IMR-90 (cell line): ENCODE measurements around the gene B4GALT5. TPM values are rescaled to one million over a fixed set of nuclear protein-coding genes. Genes with fewer than 3 reads are reported as not detected.
"Not testable (repeated sequence)": the region's sequence is repeated elsewhere in the genome, so short reads cannot be mapped to it uniquely, and the experiment has no call there.

Source experiments
- ATAC-seq: fragments of 200-7000 bp; cut with Tn5 transposase; 2 replicates; pipeline ENCODE4 v1.9.1; 2020; ENCODE audit warnings: low read depth, mild to moderate bottlenecking, moderate library complexity
- BruUV-seq: library from RNA; stranded (reverse); fragments of 400-500 nt; replicated peaks from 2 replicates; lab custom pipeline; 2021; lab: Mats Ljungman, UMichigan
- CTCF ChIA-PET: fragments of 300-600 bp; formaldehyde crosslinking; extraction: SDS; loops from one replicate; lab custom pipeline; 2021; ENCODE audit warnings: antibody characterized with exemption; lab: Yijun Ruan, JAX
- POLR2A ChIA-PET: fragments of 300-600 bp; sonication (Branson Sonifier 250); formaldehyde crosslinking; loops from one replicate; lab custom pipeline; 2022; ENCODE audit warnings: antibody characterized with exemption; ENCODE audit not compliant: unreplicated experiment; lab: Charles Lee
- DNase-seq: peaks from one replicate; pipeline ENCODE4 v3.0.0; 2013
- H2AFZ ChIP-seq: replicated peaks from 2 replicates; pipeline ENCODE3; 2013; ENCODE audit warnings: low read length, mild to moderate bottlenecking; ENCODE audit not compliant: poor library complexity
- H2AK5ac ChIP-seq: 2 replicates; pipeline ENCODE4 v1.6.1; 2013; ENCODE audit warnings: low read depth, low read length, inconsistent platforms
- H2AK9ac ChIP-seq: replicated peaks from 2 replicates; pipeline ENCODE3; 2013; ENCODE audit warnings: mild to moderate bottlenecking, low read depth, low read length, moderate library complexity; ENCODE audit not compliant: poor library complexity
- H2BK120ac ChIP-seq: 2 replicates; pipeline ENCODE4 v1.6.1; 2013; ENCODE audit warnings: low read depth, low read length, inconsistent platforms
- H2BK15ac ChIP-seq: 3 replicates; pipeline ENCODE4 v1.6.1; 2013; ENCODE audit warnings: low read depth, low read length, inconsistent platforms
- H2BK20ac ChIP-seq: 2 replicates; pipeline ENCODE4 v1.6.1; 2013; ENCODE audit warnings: low read depth, mild to moderate bottlenecking, inconsistent platforms, low read length, moderate library complexity
- H2BK5ac ChIP-seq: 2 replicates; pipeline ENCODE4 v1.6.1; 2013; ENCODE audit warnings: mild to moderate bottlenecking, low read depth, low read length, inconsistent platforms; ENCODE audit not compliant: poor library complexity, severe bottlenecking
- H3K14ac ChIP-seq: replicated peaks from 2 replicates; pipeline ENCODE4 v1.6.1; 2013; ENCODE audit warnings: low read depth, low read length, inconsistent platforms
- H3K18ac ChIP-seq: 2 replicates; pipeline ENCODE4 v1.6.1; 2013; ENCODE audit warnings: low read depth, low read length, control low read depth
- H3K23ac ChIP-seq: 2 replicates; pipeline ENCODE4 v1.6.1; 2013; ENCODE audit warnings: low read depth, low read length, inconsistent platforms
- H3K27ac ChIP-seq: 2 replicates; pipeline ENCODE4 v1.5.1; 2013; ENCODE audit warnings: mild to moderate bottlenecking, control low read depth, low read length; ENCODE audit not compliant: insufficient read depth
- H3K27me3 ChIP-seq: 2 replicates; pipeline ENCODE4 v1.6.1; 2013; ENCODE audit warnings: low read length; ENCODE audit not compliant: control insufficient read depth, insufficient read depth
- H3K36me3 ChIP-seq: 2 replicates; pipeline ENCODE4 v1.6.1; 2013; ENCODE audit warnings: low read length, mixed read lengths; ENCODE audit not compliant: control insufficient read depth, insufficient read depth
- H3K4ac ChIP-seq: 2 replicates; pipeline ENCODE4 v1.6.1; 2013; ENCODE audit warnings: low read depth, low read length, inconsistent platforms
- H3K4me1 ChIP-seq: 2 replicates; pipeline ENCODE4 v1.6.1; 2013; ENCODE audit warnings: low read length, mixed read lengths; ENCODE audit not compliant: control insufficient read depth, insufficient read depth
- H3K4me2 ChIP-seq: 2 replicates; pipeline ENCODE4 v1.6.1; 2013; ENCODE audit warnings: low read depth, mild to moderate bottlenecking, control low read depth, low read length, moderate library complexity
- H3K4me3 ChIP-seq: 2 replicates; pipeline ENCODE4 v1.5.1; 2013; ENCODE audit warnings: low read depth, mild to moderate bottlenecking, control low read depth, low read length, moderate library complexity; ENCODE audit not compliant: insufficient read depth
- H3K56ac ChIP-seq: 2 replicates; pipeline ENCODE4 v1.6.1; 2013; ENCODE audit warnings: low read length, inconsistent platforms; ENCODE audit not compliant: insufficient read depth; ENCODE audit errors: extremely low read depth
- H3K79me1 ChIP-seq, 2 experiments: 2 replicates each; pipeline ENCODE4 v1.6.1; 2013; ENCODE audit warnings: low read length in 2 of 2, inconsistent platforms in 1 of 2, low read depth in 1 of 2
- H3K9ac ChIP-seq: 2 replicates; pipeline ENCODE4 v1.6.1; 2013; ENCODE audit warnings: low read depth, low read length, control low read depth
- H3K9me1 ChIP-seq: 2 replicates; pipeline ENCODE4 v1.6.1; 2013; ENCODE audit warnings: low read length, inconsistent platforms; ENCODE audit not compliant: insufficient read depth
- H3K9me3 ChIP-seq: 2 replicates; pipeline ENCODE4 v1.6.1; 2013; ENCODE audit warnings: low read length; ENCODE audit not compliant: control insufficient read depth, insufficient read depth
- H4K20me1 ChIP-seq: 2 replicates; pipeline ENCODE4 v1.6.1; 2013; ENCODE audit warnings: low read length, inconsistent platforms; ENCODE audit not compliant: insufficient read depth
- H4K5ac ChIP-seq: 2 replicates; pipeline ENCODE4 v1.6.1; 2013; ENCODE audit warnings: mild to moderate bottlenecking, low read depth, low read length, control low read depth
- H4K8ac ChIP-seq, 2 experiments: 2 replicates each; pipeline ENCODE4 v1.6.1; 2013; ENCODE audit warnings: low read depth in 2 of 2, low read length in 2 of 2, control low read depth in 1 of 2, inconsistent platforms in 1 of 2
- H4K91ac ChIP-seq: 2 replicates; pipeline ENCODE4 v1.6.1; 2013; ENCODE audit warnings: low read depth, low read length, inconsistent platforms; ENCODE audit not compliant: insufficient read depth
- CHD1 ChIP-seq: IDR thresholded peaks from 2 replicates; pipeline ENCODE4 v1.6.1; 2012; ENCODE audit warnings: low read depth, low read length, improper control_type of control experiment
- FOS ChIP-seq: fragments of 150-350 bp; IDR thresholded peaks from 2 replicates; pipeline ENCODE4 v1.6.1; 2016; ENCODE audit warnings: low read depth, low read length
- MAFK ChIP-seq: IDR thresholded peaks from 2 replicates; pipeline ENCODE4 v1.6.1; 2012; ENCODE audit warnings: low read depth, low read length, improper control_type of control experiment
- MAZ ChIP-seq: IDR thresholded peaks from 2 replicates; pipeline ENCODE4 v1.6.1; 2012; ENCODE audit warnings: low read depth, mild to moderate bottlenecking, low read length, improper control_type of control experiment, moderate library complexity, borderline replicate concordance
- MXI1 ChIP-seq: IDR thresholded peaks from 2 replicates; pipeline ENCODE4 v1.6.1; 2012; ENCODE audit warnings: low read depth, mild to moderate bottlenecking, low read length, moderate library complexity, borderline replicate concordance
- POLR2A ChIP-seq: IDR thresholded peaks from 2 replicates; pipeline ENCODE4 v1.6.1; 2012; ENCODE audit warnings: mild to moderate bottlenecking, low read depth, low read length
- RAD21 ChIP-seq: IDR thresholded peaks from 2 replicates; pipeline ENCODE4 v1.6.1; 2012; ENCODE audit warnings: low read length, improper control_type of control experiment
- RFX5 ChIP-seq: IDR thresholded peaks from 2 replicates; pipeline ENCODE4 v1.8.0; 2012; ENCODE audit warnings: low read depth, mild to moderate bottlenecking, low read length, moderate library complexity
- WGBS, 2 experiments: methylation state at CpG; one replicate each; pipeline versions ENCODE4 v1.1.5 to v1.1.7; 2013; ENCODE audit warnings: missing lambda C conversion rate in 2 of 2; ENCODE audit not compliant: insufficient read length in 1 of 2; ENCODE audit errors: extremely low coverage in 2 of 2; 5-methylcytosine and 5-hydroxymethylcytosine counted together
- dilution Hi-C: fragments of 300-500 bp; cut with HindIII; formaldehyde crosslinking; loops from one replicate; pipeline ENCODE4 v1.14.3; 2018; ENCODE audit warnings: low sequenced_read_pairs; ENCODE audit not compliant: unreplicated experiment
- in situ Hi-C: fragments of 300-500 bp; cut with MboI; formaldehyde crosslinking; loops from 3 replicates; pipeline ENCODE4 v1.14.3; 2019; ENCODE audit warnings: low sequenced_read_pairs, inconsistent platforms, mixed read lengths
- intact Hi-C: fragments of 100-400 bp; cut with micrococcal nuclease; formaldehyde crosslinking; loops from 2 replicates; pipeline ENCODE4 v1.10.0; 2022
- polyA plus RNA-seq, 3 experiments: library from polyadenylated mRNA; depleted of rRNA; stranded (reverse); fragments of >200 nt; gene quantifications; 2 replicates each; pipeline ENCODE4 v1.2.3, GENCODE V29; 2012; ENCODE audit warnings: low replicate concordance in 1 of 3
- total RNA-seq: library from RNA; depleted of rRNA; stranded (reverse); fragments of >200 nt; gene quantifications from 2 replicates; pipeline ENCODE4 v1.2.3, GENCODE V29; 2012
- TF ChIP-seq, protein P1 (sequence below): fragments of 150-350 bp; IDR thresholded peaks from 2 replicates; pipeline ENCODE4 v1.6.1; 2017; ENCODE audit warnings: mild to moderate bottlenecking, antibody characterized with exemption, low read length, low read depth

Gene B4GALT5
- total and polyA plus RNA-seq, 2 of the 4 experiments (the other 2 are of a cell fraction): 11.3 to 20.4 TPM

DNA sequence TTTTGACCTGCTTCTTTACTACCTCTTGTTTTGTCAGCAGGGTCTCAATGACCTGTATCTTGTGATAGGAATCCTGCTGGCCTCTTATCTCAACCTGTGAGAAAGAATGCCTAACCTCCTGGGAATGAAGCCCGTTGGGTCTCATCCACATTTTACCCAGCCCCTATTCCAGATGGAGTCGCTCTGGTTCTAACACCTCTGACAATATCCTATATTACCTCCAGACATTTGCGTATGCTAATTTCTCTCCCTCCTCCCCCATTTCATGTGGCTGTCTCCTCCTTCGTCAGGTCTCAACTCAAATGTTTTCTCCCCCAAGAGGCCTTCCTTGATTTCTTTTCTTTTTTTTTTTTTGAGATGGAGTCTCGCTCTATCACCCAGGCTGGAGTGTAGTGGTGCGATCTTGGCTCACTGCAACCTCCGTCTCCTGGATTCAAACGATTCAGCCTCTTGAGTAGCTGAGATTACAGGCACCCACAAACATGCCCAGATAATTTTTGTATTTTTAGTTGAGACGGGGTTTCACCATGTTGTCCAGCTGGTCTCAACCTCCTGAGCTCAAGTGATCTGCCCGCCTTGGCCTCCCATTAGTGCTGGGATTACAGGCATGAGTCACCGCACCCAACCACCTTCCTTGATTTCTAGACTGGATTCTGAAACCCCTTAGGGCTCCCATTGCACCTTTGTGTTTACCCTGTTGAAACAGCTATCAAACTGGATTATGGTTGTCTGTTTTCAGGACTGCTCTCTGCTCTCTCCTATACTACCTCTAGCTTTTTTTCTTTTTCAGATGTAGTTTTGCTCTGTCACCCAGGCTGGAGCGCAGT is 49.5 kb upstream of the B4GALT5 start:
- no peak overlapping the region for H2AFZ ChIP-seq
- no peak overlapping the region for H3K18ac ChIP-seq
- no peak overlapping the region for H3K4me3 ChIP-seq
- H3K36me3 ChIP-seq: no peaks in the 10 kb centered on the region
- POLR2A ChIA-PET: no interaction called here
- no peaks in the 10 kb centered on the region for H4K20me1 ChIP-seq
- WGBS, 2 experiments: 74% methylated on average over 3 of the region's 12 CpGs; no CpG with 5 or more reads in 1 of the 2 experiments
- no peaks in the 10 kb centered on the region for H3K79me1 ChIP-seq
- H3K23ac ChIP-seq: no peak overlapping the region
- H2BK20ac ChIP-seq: no peak overlapping the region
- H3K4ac ChIP-seq: no peak overlapping the region
- no peak overlapping the region for H2BK15ac ChIP-seq
- no peak for DNase-seq
- no peak overlapping the region for H2BK5ac ChIP-seq
- peaks cover 2% of the 10 kb centered on the region; the same call in 1 of the 2 replicates for H3K27me3 ChIP-seq
- H4K8ac ChIP-seq: no peak overlapping the region
- no peak overlapping the region for H2AK9ac ChIP-seq
- H3K56ac ChIP-seq: no peak overlapping the region
- no peaks in the 10 kb centered on the region for H3K9me3 ChIP-seq
- dilution Hi-C loops: no loop called here
- intact Hi-C loops: no loop called here
- H4K91ac ChIP-seq: no peak overlapping the region
- no peak for ATAC-seq
- H3K14ac ChIP-seq: no peak overlapping the region
- BruUV-seq: no TSS peak
- CTCF ChIA-PET: no interaction called here
- no peak for TF ChIP-seq CHD1
- no peak for TF ChIP-seq MAFK
- no peak for TF ChIP-seq POLR2A
- no peak for TF ChIP-seq RAD21
- TF ChIP-seq, protein P1, sequence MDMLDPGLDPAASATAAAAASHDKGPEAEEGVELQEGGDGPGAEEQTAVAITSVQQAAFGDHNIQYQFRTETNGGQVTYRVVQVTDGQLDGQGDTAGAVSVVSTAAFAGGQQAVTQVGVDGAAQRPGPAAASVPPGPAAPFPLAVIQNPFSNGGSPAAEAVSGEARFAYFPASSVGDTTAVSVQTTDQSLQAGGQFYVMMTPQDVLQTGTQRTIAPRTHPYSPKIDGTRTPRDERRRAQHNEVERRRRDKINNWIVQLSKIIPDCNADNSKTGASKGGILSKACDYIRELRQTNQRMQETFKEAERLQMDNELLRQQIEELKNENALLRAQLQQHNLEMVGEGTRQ: no peak
- TF ChIP-seq MAZ: no peak
- no peak for TF ChIP-seq FOS
- no peak for TF ChIP-seq MXI1
- TF ChIP-seq RFX5: no peak
- H2BK120ac ChIP-seq: no peak overlapping the region
- 0 out of 2 replicates have a peak, but pooled peaks cover 5% of the 10 kb centered on the region for H3K9me1 ChIP-seq
- H2AK5ac ChIP-seq: no peak overlapping the region
- H3K4me1 ChIP-seq: no peaks in the 10 kb centered on the region; the same call in 1 of the 2 replicates
- no peak overlapping the region for H4K5ac ChIP-seq
- H3K27ac ChIP-seq: no peak overlapping the region
- in situ Hi-C loops: no loop called here
- no peak overlapping the region for H3K9ac ChIP-seq
- H3K4me2 ChIP-seq: no peak overlapping the region

DNA sequence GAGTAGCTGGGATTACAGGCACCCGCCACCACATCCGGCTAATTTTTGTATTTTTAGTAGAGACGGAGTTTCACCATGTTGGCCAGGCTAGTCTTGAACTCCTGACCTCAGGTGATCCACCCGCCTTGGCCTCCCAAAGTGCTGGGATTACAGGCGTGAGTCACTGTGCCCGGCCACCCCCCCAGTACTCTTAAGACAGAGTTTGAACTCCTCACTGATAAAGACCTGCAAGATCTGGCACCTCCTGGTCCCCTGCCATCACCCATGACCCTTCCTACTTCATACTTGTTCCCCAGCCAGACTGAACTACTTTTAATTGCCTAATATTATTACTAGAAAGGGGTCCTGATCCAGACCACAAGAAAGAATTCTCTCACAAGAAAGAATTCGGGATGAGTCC is 48.2 kb upstream of the B4GALT5 start:
- H3K9ac ChIP-seq, dilution Hi-C loops, H3K9me1 ChIP-seq, H3K27ac ChIP-seq, H2AK5ac ChIP-seq, H3K56ac ChIP-seq, H3K79me1 ChIP-seq, H2BK20ac ChIP-seq, H4K5ac ChIP-seq, H3K27me3 ChIP-seq, ATAC-seq, H3K4ac ChIP-seq, H3K9me3 ChIP-seq, H4K20me1 ChIP-seq, POLR2A ChIA-PET, H3K18ac ChIP-seq, H2BK15ac ChIP-seq, H3K4me3 ChIP-seq, H3K23ac ChIP-seq, in situ Hi-C loops, H3K36me3 ChIP-seq, H2AK9ac ChIP-seq, H4K8ac ChIP-seq, CTCF ChIA-PET, H2AFZ ChIP-seq, BruUV-seq, H2BK120ac ChIP-seq, H3K4me2 ChIP-seq, H2BK5ac ChIP-seq, intact Hi-C loops, H3K4me1 ChIP-seq, H4K91ac ChIP-seq, DNase-seq, H3K14ac ChIP-seq: not testable (repeated sequence)
- WGBS, 2 experiments: 82% methylated on average over 2 of the region's 7 CpGs; no CpG with 5 or more reads in 1 of the 2 experiments
